ENCODE results near the gene BLVRA.
"Not testable (repeated sequence)": the region's sequence is repeated elsewhere in the genome, so short reads cannot be mapped to it uniquely, and the experiment has no call there.

DNA sequence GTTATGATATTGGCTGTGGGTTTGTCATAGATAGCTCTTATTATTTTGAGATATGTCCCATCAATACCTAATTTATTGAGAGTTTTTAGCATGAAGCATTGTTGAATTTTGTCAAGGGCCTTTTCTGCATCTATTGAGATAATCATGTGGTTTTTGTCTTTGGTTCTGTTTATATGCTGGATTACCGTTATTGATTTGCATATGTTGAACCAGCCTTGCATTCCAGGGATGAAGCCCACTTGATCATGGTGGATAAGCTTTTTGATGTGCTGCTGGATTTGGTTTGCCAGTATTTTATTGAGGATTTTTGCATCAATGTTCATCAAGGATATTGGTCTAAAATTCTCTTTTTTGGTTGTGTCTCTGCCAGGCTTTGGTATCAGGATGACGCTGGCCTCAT is 16.8 kb downstream of the BLVRA start:
- TF ChIP-seq, protein P1, sequence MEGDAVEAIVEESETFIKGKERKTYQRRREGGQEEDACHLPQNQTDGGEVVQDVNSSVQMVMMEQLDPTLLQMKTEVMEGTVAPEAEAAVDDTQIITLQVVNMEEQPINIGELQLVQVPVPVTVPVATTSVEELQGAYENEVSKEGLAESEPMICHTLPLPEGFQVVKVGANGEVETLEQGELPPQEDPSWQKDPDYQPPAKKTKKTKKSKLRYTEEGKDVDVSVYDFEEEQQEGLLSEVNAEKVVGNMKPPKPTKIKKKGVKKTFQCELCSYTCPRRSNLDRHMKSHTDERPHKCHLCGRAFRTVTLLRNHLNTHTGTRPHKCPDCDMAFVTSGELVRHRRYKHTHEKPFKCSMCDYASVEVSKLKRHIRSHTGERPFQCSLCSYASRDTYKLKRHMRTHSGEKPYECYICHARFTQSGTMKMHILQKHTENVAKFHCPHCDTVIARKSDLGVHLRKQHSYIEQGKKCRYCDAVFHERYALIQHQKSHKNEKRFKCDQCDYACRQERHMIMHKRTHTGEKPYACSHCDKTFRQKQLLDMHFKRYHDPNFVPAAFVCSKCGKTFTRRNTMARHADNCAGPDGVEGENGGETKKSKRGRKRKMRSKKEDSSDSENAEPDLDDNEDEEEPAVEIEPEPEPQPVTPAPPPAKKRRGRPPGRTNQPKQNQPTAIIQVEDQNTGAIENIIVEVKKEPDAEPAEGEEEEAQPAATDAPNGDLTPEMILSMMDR (IDR thresholded peaks at IDR 0.05), result not testable (repeated sequence)
- TF ChIP-seq POLR2A (IDR thresholded peaks at IDR 0.05), result not testable (repeated sequence)

All from uterus (tissue), 2 donors.